ENCODE results near the gene CEP41. TPM values are rescaled to one million over a fixed set of nuclear protein-coding genes. Genes with fewer than 3 reads are reported as not detected.

CEP41 gene
- total RNA-seq, 1 donor, result 9.8 TPM

- no peaks in the 10 kb centered on the region for H4K20me1 ChIP-seq (ENCODE audit: insufficient read depth, low read length)
- no peak overlapping the region for H3K27ac ChIP-seq (ENCODE audit: low read depth, low read length)
- no peaks in the 10 kb centered on the region for H3K79me2 ChIP-seq (ENCODE audit: insufficient read depth, low read length)
- H3K9me3 ChIP-seq (ENCODE audit: low read depth, low read length), result no peaks in the 10 kb centered on the region
- no peak for DNase-seq (ENCODE audit: insufficient read length, low spot score, missing footprints)
- no peak overlapping the region for H2AFZ ChIP-seq (ENCODE audit: low read length)
- H3K4me1 ChIP-seq (ENCODE audit: insufficient read depth, low read length), result peaks cover 15% of the 10 kb centered on the region
- TF ChIP-seq CTCF (IDR thresholded peaks at IDR 0.05; ENCODE audit: extremely low read depth, low read depth, low read length), result no peak
- H3K27me3 ChIP-seq (ENCODE audit: insufficient read depth, low read length), result peaks cover 4% of the 10 kb centered on the region
- H3K36me3 ChIP-seq (ENCODE audit: insufficient read depth, low read length), result no peaks in the 10 kb centered on the region
- H3K4me2 ChIP-seq (ENCODE audit: insufficient read depth, low read length), result no peak overlapping the region
- H3K4me3 ChIP-seq (ENCODE audit: insufficient read depth, low read length), result no peak overlapping the region
Observed at GRCh38 chr7:130483031-130483430, 42.2 kb upstream of the CEP41 start.

- TF ChIP-seq CTCF (IDR thresholded peaks at IDR 0.05; ENCODE audit: extremely low read depth, low read depth, low read length), result no peak
- no peak for DNase-seq (ENCODE audit: insufficient read length, low spot score, missing footprints)
- H3K4me2 ChIP-seq (ENCODE audit: insufficient read depth, low read length), result peak overlapping the region; percentile 52
Observed at GRCh38 chr7:130481898-130482297, 41.1 kb upstream of the CEP41 start.

GRCh38 chr7:130479716-130480400 lies 39.0 kb upstream of the CEP41 start:
- no peak for DNase-seq (ENCODE audit: insufficient read length, low spot score, missing footprints)
- no peaks in the 10 kb centered on the region for H3K79me2 ChIP-seq (ENCODE audit: insufficient read depth, low read length)
- H3K27me3 ChIP-seq (ENCODE audit: insufficient read depth, low read length), result no peaks in the 10 kb centered on the region
- no peaks in the 10 kb centered on the region for H3K36me3 ChIP-seq (ENCODE audit: insufficient read depth, low read length)
- H3K27ac ChIP-seq (ENCODE audit: low read depth, low read length), result no peak overlapping the region
- H3K4me3 ChIP-seq (ENCODE audit: insufficient read depth, low read length), result no peak overlapping the region
- no peak overlapping the region for H2AFZ ChIP-seq (ENCODE audit: low read length)
- TF ChIP-seq CTCF (IDR thresholded peaks at IDR 0.05; ENCODE audit: extremely low read depth, low read depth, low read length), result no peak
- no peaks in the 10 kb centered on the region for H4K20me1 ChIP-seq (ENCODE audit: insufficient read depth, low read length)
- H3K9me3 ChIP-seq (ENCODE audit: low read depth, low read length), result no peaks in the 10 kb centered on the region
- no peak overlapping the region for H3K4me2 ChIP-seq (ENCODE audit: insufficient read depth, low read length)
- peaks cover 17% of the 10 kb centered on the region for H3K4me1 ChIP-seq (ENCODE audit: insufficient read depth, low read length)

More at GRCh38 chr7:130481898-130482297, 41.1 kb upstream of the CEP41 start:
- H3K9me3 ChIP-seq (ENCODE audit: low read depth, low read length), result no peaks in the 10 kb centered on the region
- H3K27me3 ChIP-seq (ENCODE audit: insufficient read depth, low read length), result peaks cover 4% of the 10 kb centered on the region
- H2AFZ ChIP-seq (ENCODE audit: low read length), result peak overlapping the region; percentile 77
- no peak overlapping the region for H3K27ac ChIP-seq (ENCODE audit: low read depth, low read length)
- peak overlapping the region; percentile 36 for H3K4me3 ChIP-seq (ENCODE audit: insufficient read depth, low read length)
- H3K4me1 ChIP-seq (ENCODE audit: insufficient read depth, low read length), result peaks cover 14% of the 10 kb centered on the region
- H3K79me2 ChIP-seq (ENCODE audit: insufficient read depth, low read length), result no peaks in the 10 kb centered on the region
- H3K36me3 ChIP-seq (ENCODE audit: insufficient read depth, low read length), result no peaks in the 10 kb centered on the region
- H4K20me1 ChIP-seq (ENCODE audit: insufficient read depth, low read length), result no peaks in the 10 kb centered on the region

- Histone ChIP-seq H3K4me2 (ENCODE audit: insufficient read depth, low read length) (no peak overlapping the region), H3K4me1 (ENCODE audit: insufficient read depth, low read length) (peaks cover 17% of the 10 kb centered on the region), H3K27me3 (ENCODE audit: insufficient read depth, low read length) (peaks cover 3% of the 10 kb centered on the region), H4K20me1 (ENCODE audit: insufficient read depth, low read length) (no peaks in the 10 kb centered on the region), H2AFZ (ENCODE audit: low read length) (no peak overlapping the region), H3K9me3 (ENCODE audit: low read depth, low read length) (no peaks in the 10 kb centered on the region), H3K79me2 (ENCODE audit: insufficient read depth, low read length) (no peaks in the 10 kb centered on the region), H3K36me3 (ENCODE audit: insufficient read depth, low read length) (no peaks in the 10 kb centered on the region), H3K27ac (ENCODE audit: low read depth, low read length) (no peak overlapping the region), H3K4me3 (ENCODE audit: insufficient read depth, low read length) (no peak overlapping the region)
- no peak for DNase-seq (ENCODE audit: insufficient read length, low spot score, missing footprints)
- no peak for TF ChIP-seq CTCF (IDR thresholded peaks at IDR 0.05; ENCODE audit: extremely low read depth, low read depth, low read length)
Observed at GRCh38 chr7:130478991-130479390, 38.2 kb upstream of the CEP41 start.
